ENCODE measurements around the gene KDM4B. TPM values are rescaled to one million over a fixed set of nuclear protein-coding genes. Genes with fewer than 3 reads are reported as not detected.

Gene KDM4B
- total and polyA plus RNA-seq, 2 of the 8 experiments (the other 6 are each of a cell fraction or from before 2014, with no cell fraction given) = 12.0 to 31.9 TPM

GRCh38 chr19:4981681-4981958, 12.7 kb downstream of the KDM4B start:
- Histone ChIP-seq H3K9me3 (ENCODE audit: insufficient read depth in 2 of 2, low read depth in 1 of 2, low read length in 1 of 2) (no peaks in the 10 kb centered on the region), H2BK5ac (ENCODE audit: low read depth, low read length) (no peak overlapping the region), H3K23ac (ENCODE audit: insufficient read length) (no peak overlapping the region), H3K79me2 (ENCODE audit: control insufficient read depth in 1 of 2, insufficient read depth in 2 of 2, low read length in 2 of 2) (peaks cover 0 to 75% of the 10 kb centered on the region in 2 experiments; a peak in 2 of 4 replicates), H4K8ac (ENCODE audit: extremely low read depth, insufficient read depth, low read length) (no peak overlapping the region), H3K27ac (ENCODE audit: low read depth, low read length) (no peak overlapping the region), H2AFZ (ENCODE audit: low read length) (no peak overlapping the region), H3K14ac (ENCODE audit: insufficient read length) (no peak overlapping the region), H3K27me3 (replicated peaks in 1 of 4; ENCODE audit: control insufficient read depth in 3 of 4, extremely low read depth in 1 of 4, insufficient read depth in 3 of 4, low read length in 3 of 4) (no peaks in the 10 kb centered on the region), H3K4me2 (ENCODE audit: insufficient read depth in 1 of 2, low read depth in 2 of 2, low read length in 2 of 2) (no peak overlapping the region), H2BK15ac (ENCODE audit: low read length) (no peak overlapping the region), H3K4ac (replicated peaks; ENCODE audit: insufficient read length, low read depth, low read length) (no peak overlapping the region), H3K23me2 (ENCODE audit: low read depth, low read length) (no peaks in the 10 kb centered on the region), H3K36me3 (ENCODE audit: control insufficient read depth in 2 of 4, insufficient read depth in 4 of 4, low read length in 3 of 4) (peaks cover 0 to 3% (median 0%) of the 10 kb centered on the region in 4 experiments; a peak in 2 of 8 replicates), H2BK12ac (ENCODE audit: low read depth, low read length) (no peak overlapping the region), H2AK5ac (ENCODE audit: low read depth, low read length) (no peak overlapping the region), H3K18ac (ENCODE audit: extremely low read depth, low read length) (no peak overlapping the region), H2BK20ac (ENCODE audit: low read length) (no peak overlapping the region), H3K79me1 (ENCODE audit: low read depth, low read length) (peaks cover 24% of the 10 kb centered on the region), H3K4me1 (replicated peaks in 1 of 4; ENCODE audit: control insufficient read depth in 3 of 4, insufficient read depth in 4 of 4, low read length in 3 of 4) (peaks cover 0 to 8% (median 3%) of the 10 kb centered on the region in 4 experiments; a peak in 4 of 7 replicates), H3K4me3 (ENCODE audit: extremely low read depth in 1 of 4, insufficient read depth in 2 of 4, low read depth in 3 of 4, low read length in 4 of 4) (no peak overlapping the region), H4K20me1 (replicated peaks in 1 of 2; ENCODE audit: control insufficient read depth in 1 of 2, insufficient read depth in 2 of 2, low read length in 2 of 2) (peaks cover 29 to 31% of the 10 kb centered on the region in 2 experiments), H4K5ac (ENCODE audit: insufficient read length, low read depth, low read length) (no peak overlapping the region), H3K9ac (replicated peaks in 1 of 4; ENCODE audit: extremely low read depth in 1 of 4, low read depth in 3 of 4, low read length in 3 of 4) (no peak overlapping the region), H3K56ac (replicated peaks; ENCODE audit: insufficient read length, low read depth, low read length) (no peak overlapping the region), H4K91ac (replicated peaks; ENCODE audit: insufficient read length, low read length) (no peak overlapping the region), H2BK120ac (replicated peaks; ENCODE audit: low read depth, low read length) (no peak overlapping the region)
- no peak for TF ChIP-seq EZH2 (IDR thresholded peaks at IDR 0.05; ENCODE audit: low read depth, low read length, severe bottlenecking)
- no peak for TF ChIP-seq KDM4A (IDR thresholded peaks at IDR 0.05; ENCODE audit: low read depth, low read length, severe bottlenecking)
- no peak for TF ChIP-seq EGR1 (IDR thresholded peaks at IDR 0.05; ENCODE audit: borderline replicate concordance, low read depth, low read length)
- no peak for TF ChIP-seq SIRT6 (IDR thresholded peaks at IDR 0.05; ENCODE audit: low read length)
- TF ChIP-seq SRF (IDR thresholded peaks at IDR 0.05; ENCODE audit: low read depth, low read length) = no peak
- no peak for TF ChIP-seq CHD2 (IDR thresholded peaks at IDR 0.05; ENCODE audit: low read length)
- no peak for TF ChIP-seq FOSL1 (IDR thresholded peaks at IDR 0.05; ENCODE audit: insufficient read depth, low read depth, low read length)
- no peak for TF ChIP-seq POLR2A (IDR thresholded peaks at IDR 0.05; ENCODE audit: control extremely low read depth in 1 of 2, low read depth in 2 of 2, low read length in 2 of 2)
- TF ChIP-seq ZNF274 (IDR thresholded peaks at IDR 0.05; ENCODE audit: borderline replicate concordance, extremely low read depth, low read length) = no peak
- TF ChIP-seq CREB1 (IDR thresholded peaks at IDR 0.05) = no peak
- TF ChIP-seq RAD21 (IDR thresholded peaks at IDR 0.05 in 1 of 2, conservative IDR thresholded peaks at IDR 0.05 in 1 of 2; ENCODE audit: low read depth in 2 of 2, low read length in 2 of 2) = no peak
- TF ChIP-seq TCF12 (IDR thresholded peaks at IDR 0.05; ENCODE audit: low read depth, low read length) = no peak
- TF ChIP-seq SIX5 (IDR thresholded peaks at IDR 0.05; ENCODE audit: low read depth, low read length) = no peak
- no peak for TF ChIP-seq SP2 (IDR thresholded peaks at IDR 0.05; ENCODE audit: low read length)
- TF ChIP-seq MAFK (IDR thresholded peaks at IDR 0.05; ENCODE audit: low read depth, low read length) = no peak
- no peak for TF ChIP-seq CBX5 (IDR thresholded peaks at IDR 0.05; ENCODE audit: low read depth, low read length)
- no peak for FAIRE-seq
- DNase-seq (ENCODE audit: low read depth in 1 of 2, low spot score in 2 of 2) = no peak
- POLR2A ChIA-PET (ENCODE audit: partially characterized antibody) = interaction anchor here (0.9 kb wide), 1 partner anchor 9 kb away, joined by 3 read pairs; no protein-coding TSS in a partner anchor
- CTCF ChIA-PET (ENCODE audit: partially characterized antibody) = interaction anchor here (0.6 to 1.8 kb wide), 6 partner anchors 8 to 466 kb away, joined by 3 to 8 read pairs (median 4); no protein-coding TSS in a partner anchor
- 93% methylated on average over 3 of the region's 3 CpGs; no CpG with 5 or more reads in 1 of the 2 experiments for WGBS, 2 experiments (ENCODE audit: extremely low coverage in 1 of 2, insufficient coverage in 1 of 2, insufficient read length in 1 of 2, insufficient replicate concordance in 2 of 2, low coverage in 1 of 2, low lambda C conversion rate in 2 of 2, missing lambda C conversion rate in 1 of 2)
